Measurements from ENCODE around the gene ATAD3C.
"Not testable (repeated sequence)": the region's sequence is repeated elsewhere in the genome, so short reads cannot be mapped to it uniquely, and the experiment has no call there.

DNA sequence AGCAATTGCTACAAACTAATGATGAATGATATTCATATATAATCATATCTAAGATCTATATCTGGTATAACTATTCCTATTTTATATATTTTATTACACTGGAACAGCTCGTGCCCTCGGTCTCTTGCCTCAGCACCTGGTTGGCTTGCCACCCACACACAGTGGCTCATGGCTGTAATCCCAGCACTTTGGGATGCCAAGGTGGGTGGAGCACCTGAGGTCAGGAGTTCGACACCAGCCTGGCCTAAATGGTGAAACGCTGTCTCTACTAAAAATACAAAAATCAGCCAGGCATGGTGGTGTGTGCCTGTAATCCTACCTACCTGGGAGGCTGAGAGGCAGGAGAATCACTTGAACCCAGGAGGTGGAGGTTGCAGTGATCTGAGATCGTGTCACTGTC, 56.3 kb downstream of the ATAD3C start:
- TF ChIP-seq, protein P1, sequence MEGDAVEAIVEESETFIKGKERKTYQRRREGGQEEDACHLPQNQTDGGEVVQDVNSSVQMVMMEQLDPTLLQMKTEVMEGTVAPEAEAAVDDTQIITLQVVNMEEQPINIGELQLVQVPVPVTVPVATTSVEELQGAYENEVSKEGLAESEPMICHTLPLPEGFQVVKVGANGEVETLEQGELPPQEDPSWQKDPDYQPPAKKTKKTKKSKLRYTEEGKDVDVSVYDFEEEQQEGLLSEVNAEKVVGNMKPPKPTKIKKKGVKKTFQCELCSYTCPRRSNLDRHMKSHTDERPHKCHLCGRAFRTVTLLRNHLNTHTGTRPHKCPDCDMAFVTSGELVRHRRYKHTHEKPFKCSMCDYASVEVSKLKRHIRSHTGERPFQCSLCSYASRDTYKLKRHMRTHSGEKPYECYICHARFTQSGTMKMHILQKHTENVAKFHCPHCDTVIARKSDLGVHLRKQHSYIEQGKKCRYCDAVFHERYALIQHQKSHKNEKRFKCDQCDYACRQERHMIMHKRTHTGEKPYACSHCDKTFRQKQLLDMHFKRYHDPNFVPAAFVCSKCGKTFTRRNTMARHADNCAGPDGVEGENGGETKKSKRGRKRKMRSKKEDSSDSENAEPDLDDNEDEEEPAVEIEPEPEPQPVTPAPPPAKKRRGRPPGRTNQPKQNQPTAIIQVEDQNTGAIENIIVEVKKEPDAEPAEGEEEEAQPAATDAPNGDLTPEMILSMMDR (IDR thresholded peaks at IDR 0.05; ENCODE audit: insufficient read depth, low read depth, low read length), result not testable (repeated sequence)
- not testable (repeated sequence) for TF ChIP-seq EZH2 (IDR thresholded peaks at IDR 0.05; ENCODE audit: insufficient read depth, low read length)
